PC-9 (cell line): ENCODE results near the gene SLC25A21. TPM values are rescaled to one million over a fixed set of nuclear protein-coding genes. Genes with fewer than 3 reads are reported as not detected.

ENCODE experiments used
- BruUV-seq: library from RNA; stranded (reverse); fragments of 400-500 nt; replicated peaks from 2 replicates; lab custom pipeline; 2021; lab: Mats Ljungman, UMichigan
- CTCF ChIA-PET: fragments of 300-600 bp; sonication (Branson Sonifier 250); formaldehyde crosslinking; loops from one replicate; lab custom pipeline; 2022; ENCODE audit warnings: antibody characterized with exemption; lab: Charles Lee
- POLR2A ChIA-PET: fragments of 300-600 bp; sonication (Branson Sonifier 250); formaldehyde crosslinking; loops from one replicate; lab custom pipeline; 2022; ENCODE audit warnings: antibody characterized with exemption; ENCODE audit not compliant: unreplicated experiment; lab: Charles Lee
- DNase-seq, 2 experiments: peaks; one replicate each; pipeline versions ENCODE4 v3.0.0 to v3.0.0-alpha.2; 2015 to 2022; ENCODE audit warnings: mixed read lengths in 1 of 2
- H2AFZ ChIP-seq: fragments of 200-600 bp; sonication (generic); 2 replicates; pipeline ENCODE4 v1.8.1; 2017; ENCODE audit warnings: antibody characterized with exemption
- H3F3A ChIP-seq: fragments of 200-600 bp; sonication (generic); 2 replicates; pipeline ENCODE4 v1.8.1; 2017; ENCODE audit warnings: antibody characterized with exemption, mild to moderate bottlenecking, low read depth; ENCODE audit not compliant: insufficient read depth
- H3K27ac ChIP-seq: fragments of 200-600 bp; sonication (generic); 2 replicates; pipeline ENCODE4 v1.6.1; 2016; ENCODE audit warnings: mixed run types
- H3K27me3 ChIP-seq: fragments of 200-600 bp; sonication (generic); 2 replicates; pipeline ENCODE4 v1.6.1; 2016; ENCODE audit warnings: low read depth, mixed run types; ENCODE audit not compliant: insufficient read depth
- H3K36me3 ChIP-seq: fragments of 200-600 bp; sonication (generic); 2 replicates; pipeline ENCODE4 v1.6.1; 2016; ENCODE audit warnings: low read depth, mixed run types
- H3K4me1 ChIP-seq: fragments of 200-600 bp; sonication (generic); replicated peaks from 2 replicates; pipeline ENCODE4 v1.6.1; 2016; ENCODE audit warnings: mixed run types; ENCODE audit not compliant: insufficient read depth
- H3K4me2 ChIP-seq: fragments of 200-600 bp; sonication (generic); 2 replicates; pipeline ENCODE4 v1.6.1; 2017; ENCODE audit warnings: mixed run types
- H3K4me3 ChIP-seq: fragments of 200-600 bp; sonication (generic); 2 replicates; pipeline ENCODE4 v1.6.1; 2016; ENCODE audit warnings: mixed run types
- H3K79me2 ChIP-seq: fragments of 200-600 bp; sonication (generic); 2 replicates; pipeline ENCODE4 v1.6.1; 2017; ENCODE audit warnings: low read depth, mixed run types
- H3K9me2 ChIP-seq: fragments of 200-600 bp; sonication (generic); 2 replicates; pipeline ENCODE4 v1.8.1; 2017; ENCODE audit warnings: mild to moderate bottlenecking; ENCODE audit not compliant: insufficient read depth
- H3K9me3 ChIP-seq: fragments of 200-600 bp; sonication (generic); 2 replicates; pipeline ENCODE4 v1.8.1; 2016; ENCODE audit warnings: low read depth; ENCODE audit not compliant: insufficient read depth
- H4K20me1 ChIP-seq: fragments of 200-600 bp; sonication (generic); 2 replicates; pipeline ENCODE4 v1.8.1; 2017; ENCODE audit not compliant: insufficient read depth
- CTCF ChIP-seq: fragments of 200-600 bp; sonication (generic); conservative IDR thresholded peaks from 2 replicates; pipeline ENCODE4 v1.6.1; 2017; ENCODE audit warnings: mixed run types, antibody characterized with exemption, mild to moderate bottlenecking, moderate library complexity
- EZH2 ChIP-seq: fragments of 200-600 bp; sonication (generic); IDR thresholded peaks from 2 replicates; pipeline ENCODE4 v1.8.0; 2017; ENCODE audit warnings: antibody characterized with exemption, low read depth
- intact Hi-C: fragments of 100-400 bp; cut with micrococcal nuclease; formaldehyde crosslinking; loops from one replicate; pipeline ENCODE4 v1.10.0; 2022; ENCODE audit not compliant: unreplicated experiment
- total RNA-seq: library from RNA; stranded (reverse); gene quantifications from 2 replicates; pipeline ENCODE4 v1.2.3, GENCODE V29; 2021

Gene SLC25A21
- total RNA-seq, 1 experiment from 2014 or later, result 3.2 TPM

GRCh38 chr14:36931791-36932190 lies 240.6 kb downstream of the SLC25A21 start:
- intact Hi-C loops, result no loop called here
- H4K20me1 ChIP-seq, result no peaks in the 10 kb centered on the region
- CTCF ChIA-PET, result no interaction called here
- H3K36me3 ChIP-seq, result no peaks in the 10 kb centered on the region
- no peaks in the 10 kb centered on the region for H3K9me3 ChIP-seq
- no peak overlapping the region for H3K4me3 ChIP-seq
- no TSS peak for BruUV-seq
- H3K27ac ChIP-seq, result no peak overlapping the region
- TF ChIP-seq EZH2, result no peak
- no peak for TF ChIP-seq CTCF
- no peaks in the 10 kb centered on the region for H3K79me2 ChIP-seq
- H2AFZ ChIP-seq, result no peak overlapping the region
- H3K4me1 ChIP-seq, result peaks cover 12% of the 10 kb centered on the region
- POLR2A ChIA-PET, result no interaction called here
- H3K27me3 ChIP-seq, result no peaks in the 10 kb centered on the region
- no peak for DNase-seq
- no peak overlapping the region for H3K4me2 ChIP-seq
- peaks cover 11% of the 10 kb centered on the region; the same call in 1 of the 2 replicates for H3F3A ChIP-seq
- no peaks in the 10 kb centered on the region for H3K9me2 ChIP-seq

DNA sequence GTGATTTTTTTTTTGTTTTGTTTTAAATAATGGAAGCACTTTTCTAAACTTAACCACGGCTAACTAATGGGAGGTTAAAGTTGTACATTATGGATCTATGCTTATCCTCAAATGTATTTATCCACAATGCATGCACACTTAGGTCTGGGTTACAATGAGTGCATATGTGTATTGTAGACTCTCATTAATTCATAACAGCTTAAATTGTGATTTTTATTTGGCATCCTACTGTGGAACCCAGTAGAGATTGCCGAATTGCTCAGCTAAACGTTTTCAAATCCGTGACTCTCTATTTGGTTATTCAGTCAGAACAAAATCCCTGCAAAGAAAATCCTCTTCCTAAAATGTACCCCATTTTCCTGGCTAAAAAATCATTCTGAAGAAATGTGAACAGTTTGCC lies 244.0 kb downstream of the SLC25A21 start:
- Histone ChIP-seq H3K4me3 (no peak overlapping the region), H4K20me1 (no peaks in the 10 kb centered on the region), H3K27me3 (no peaks in the 10 kb centered on the region), H2AFZ (no peak overlapping the region), H3K4me1 (no peaks in the 10 kb centered on the region), H3K4me2 (no peak overlapping the region), H3K9me3 (no peaks in the 10 kb centered on the region), H3K9me2 (no peaks in the 10 kb centered on the region), H3K27ac (no peak overlapping the region), H3K79me2 (no peaks in the 10 kb centered on the region), H3K36me3 (no peaks in the 10 kb centered on the region), H3F3A (no peaks in the 10 kb centered on the region)
- intact Hi-C loops, result no loop called here
- TF ChIP-seq EZH2, result no peak
- no peak for TF ChIP-seq CTCF
- BruUV-seq, result no TSS peak
- CTCF ChIA-PET, result no interaction called here
- POLR2A ChIA-PET, result no interaction called here
- DNase-seq, result no peak

GRCh38 chr14:36925094-36925493 lies 247.3 kb downstream of the SLC25A21 start:
- H3F3A ChIP-seq, result no peaks in the 10 kb centered on the region
- POLR2A ChIA-PET, result no interaction called here
- H3K79me2 ChIP-seq, result no peaks in the 10 kb centered on the region
- H4K20me1 ChIP-seq, result no peaks in the 10 kb centered on the region
- no peaks in the 10 kb centered on the region for H3K9me3 ChIP-seq
- no peak overlapping the region for H3K4me3 ChIP-seq
- TF ChIP-seq CTCF, result no peak
- no peak for TF ChIP-seq EZH2
- H3K9me2 ChIP-seq, result no peaks in the 10 kb centered on the region
- DNase-seq, result no peak
- no TSS peak for BruUV-seq
- no peak overlapping the region for H3K27ac ChIP-seq
- H3K27me3 ChIP-seq, result no peaks in the 10 kb centered on the region
- intact Hi-C loops, result no loop called here
- H3K4me1 ChIP-seq, result no peaks in the 10 kb centered on the region
- no peak overlapping the region for H3K4me2 ChIP-seq
- no peak overlapping the region for H2AFZ ChIP-seq
- CTCF ChIA-PET, result no interaction called here
- H3K36me3 ChIP-seq, result no peaks in the 10 kb centered on the region
